HepG2 (cell line): ENCODE measurements around the gene SEM1. TPM values are rescaled to one million over a fixed set of nuclear protein-coding genes. Genes with fewer than 3 reads are reported as not detected.

Experiments used
- ATAC-seq: fragments of 200-7000 bp; cut with Tn5 transposase; 3 replicates; pipeline ENCODE4 v1.9.1; 2020; ENCODE audit warnings: mild to moderate bottlenecking, moderate library complexity
- BruUV-seq: library from RNA; stranded (reverse); fragments of 400-500 nt; replicated peaks from 2 replicates; lab custom pipeline; 2021; lab: Mats Ljungman, UMichigan
- CTCF ChIA-PET: fragments of 300-600 bp; formaldehyde crosslinking; extraction: SDS; loops from one replicate; lab custom pipeline; 2021; ENCODE audit warnings: low total read pairs, inconsistent platforms, low intra/inter-chr PET ratio; lab: Yijun Ruan, JAX
- POLR2A ChIA-PET: fragments of 350-600 bp; sonication (Branson Sonifier 250); formaldehyde crosslinking; loops from one replicate; lab custom pipeline; 2020; ENCODE audit warnings: antibody characterized with exemption, inconsistent platforms; lab: Yijun Ruan, JAX
- DNase-seq: peaks from one replicate; pipeline ENCODE4 v3.0.0-alpha.2; 2015; ENCODE audit warnings: low spot score
- FAIRE-seq: peaks from 3 replicates; lab custom pipeline; 2011; peaks lifted over from hg19 to GRCh38; lab: Jason Lieb, UNC
- H2AFZ ChIP-seq: one replicate; pipeline ENCODE4 v1.6.1; 2011; ENCODE audit warnings: low read length, inconsistent platforms
- H3K27ac ChIP-seq: fragments of 300-600 bp; 3 replicates; pipeline ENCODE4 v1.8.0; 2011; ENCODE audit warnings: mixed run types, mild to moderate bottlenecking, mixed read lengths, low read length, inconsistent platforms; ENCODE audit not compliant: insufficient read depth; ENCODE audit errors: extremely low read length
- H3K27me3 ChIP-seq, 2 experiments: fragments of 200-600 bp in 1 of 2; 2 replicates in 1 of 2; 3 replicates in 1 of 2; pipeline versions ENCODE4 v1.6.0 to v1.8.0; 2011; ENCODE audit warnings: low read length in 2 of 2, mild to moderate bottlenecking in 2 of 2, moderate library complexity in 2 of 2, inconsistent platforms in 1 of 2; ENCODE audit not compliant: insufficient read depth in 2 of 2, control insufficient read depth in 1 of 2
- H3K36me3 ChIP-seq, 2 experiments: fragments of 200-600 bp in 1 of 2; replicated peaks in 1 of 2; 2 replicates in 1 of 2; 3 replicates in 1 of 2; pipeline versions ENCODE4 v1.5.1 to v1.8.0; 2011; ENCODE audit warnings: low read length in 2 of 2, inconsistent platforms in 1 of 2; ENCODE audit not compliant: insufficient read depth in 2 of 2, control insufficient read depth in 1 of 2
- H3K4me1 ChIP-seq: 2 replicates; pipeline ENCODE4 v1.5.1; 2012; ENCODE audit warnings: low read length, inconsistent platforms; ENCODE audit not compliant: insufficient read depth
- H3K4me2 ChIP-seq: 2 replicates; pipeline ENCODE4 v1.6.0; 2011; ENCODE audit warnings: low read depth, low read length, inconsistent platforms
- H3K4me3 ChIP-seq, 3 experiments: fragments of 200-600 bp in 1 of 3; sonication (generic), shearing (Covaris generic) in 1 of 3; replicated peaks in 1 of 3; 2 replicates each; pipeline ENCODE4 v1.5.1; 2011 to 2016; ENCODE audit warnings: low read length in 3 of 3, inconsistent platforms in 2 of 3, low read depth in 2 of 3, mild to moderate bottlenecking in 2 of 3, control low read depth in 1 of 3, mixed read lengths in 1 of 3; ENCODE audit not compliant: insufficient read depth in 1 of 3
- H3K79me2 ChIP-seq: one replicate; pipeline ENCODE4 v1.6.1; 2011; ENCODE audit warnings: low read length, inconsistent platforms; ENCODE audit not compliant: insufficient read depth
- H3K9ac ChIP-seq: 2 replicates; pipeline ENCODE4 v1.6.0; 2011; ENCODE audit warnings: mild to moderate bottlenecking, low read depth, low read length, inconsistent platforms; ENCODE audit not compliant: insufficient read depth
- H3K9me3 ChIP-seq: 2 replicates; pipeline ENCODE4 v1.5.1; 2012; ENCODE audit warnings: mild to moderate bottlenecking, low read length
- H4K20me1 ChIP-seq: 2 replicates; pipeline ENCODE4 v1.6.0; 2011; ENCODE audit warnings: inconsistent platforms, mild to moderate bottlenecking, low read length, moderate library complexity; ENCODE audit not compliant: insufficient read depth
- ASH2L ChIP-seq: fragments of 300-600, 200-600 bp; sonication (generic); IDR thresholded peaks from 2 replicates; pipeline ENCODE4 v1.7.0; 2017; ENCODE audit warnings: low read depth, mild to moderate bottlenecking, moderate library complexity, mixed read lengths, low read length; ENCODE audit not compliant: insufficient read length
- CBX1 ChIP-seq: IDR thresholded peaks from one replicate; pipeline ENCODE4 v1.6.1; 2016; ENCODE audit warnings: antibody characterized with exemption, low read depth
- DDIT3 ChIP-seq: sonication (generic); formaldehyde crosslinking; IDR thresholded peaks from 2 replicates; pipeline ENCODE4 v1.4.0; 2020; ENCODE audit warnings: mild to moderate bottlenecking, missing genetic modification reagents
- GFI1 ChIP-seq: sonication (generic); formaldehyde crosslinking; IDR thresholded peaks from 2 replicates; pipeline ENCODE4 v1.5.0; 2020; ENCODE audit warnings: missing genetic modification reagents, mild to moderate bottlenecking, borderline replicate concordance
- HOXA5 ChIP-seq: sonication (generic); formaldehyde crosslinking; IDR thresholded peaks from 2 replicates; pipeline ENCODE4 v1.4.0; 2020; ENCODE audit warnings: missing genetic modification reagents
- LCORL ChIP-seq, 2 experiments: fragments of 450-650 bp in 1 of 2; sonication (generic) in 1 of 2; formaldehyde crosslinking in 1 of 2; IDR thresholded peaks; 2 replicates each; pipeline versions ENCODE4 v1.5.0 to v1.6.1; 2017 to 2020; ENCODE audit warnings: antibody characterized with exemption in 1 of 2, missing genetic modification reagents in 1 of 2
- MAZ ChIP-seq, 2 experiments: sonication (generic) in 1 of 2; formaldehyde crosslinking in 1 of 2; IDR thresholded peaks; 2 replicates each; pipeline versions ENCODE4 v1.5.0 to v1.6.1; 2012 to 2020; ENCODE audit warnings: low read depth in 2 of 2, mild to moderate bottlenecking in 2 of 2, borderline replicate concordance in 1 of 2, improper control_type of control experiment in 1 of 2, low read length in 1 of 2, missing genetic modification reagents in 1 of 2, moderate library complexity in 1 of 2
- NFYB ChIP-seq: sonication (generic); formaldehyde crosslinking; IDR thresholded peaks from 2 replicates; pipeline ENCODE4 v1.4.0; 2020; ENCODE audit warnings: missing genetic modification reagents
- NONO ChIP-seq, 2 experiments: fragments of 450-650 bp in 1 of 2; sonication (generic) in 1 of 2; formaldehyde crosslinking in 1 of 2; IDR thresholded peaks in 1 of 2; conservative IDR thresholded peaks in 1 of 2; 2 replicates each; pipeline versions ENCODE4 v1.6.1 to v1.8.0; 2017 to 2022; ENCODE audit warnings: mild to moderate bottlenecking in 1 of 2, missing genetic modification reagents in 1 of 2, moderate library complexity in 1 of 2
- NR2F2 ChIP-seq: IDR thresholded peaks from 2 replicates; pipeline ENCODE4 v1.6.1; 2012; ENCODE audit warnings: low read depth, inconsistent platforms, borderline replicate concordance
- U2AF1 ChIP-seq: fragments of 200-400 bp; formaldehyde crosslinking; optimal IDR thresholded peaks from 2 replicates; pipeline ENCODE3; 2017; ENCODE audit warnings: mild to moderate bottlenecking, low read depth, low read length
- YEATS2 ChIP-seq: sonication (generic); formaldehyde crosslinking; IDR thresholded peaks from 2 replicates; pipeline ENCODE4 v1.4.0; 2020; ENCODE audit warnings: missing genetic modification reagents, borderline replicate concordance
- YEATS4 ChIP-seq: sonication (generic); formaldehyde crosslinking; IDR thresholded peaks from 2 replicates; pipeline ENCODE4 v1.4.0; 2020; ENCODE audit warnings: missing genetic modification reagents, borderline replicate concordance
- ZNF326 ChIP-seq: sonication (generic); formaldehyde crosslinking; IDR thresholded peaks from 2 replicates; pipeline ENCODE4 v1.4.0; 2020; ENCODE audit warnings: missing genetic modification reagents, borderline replicate concordance
- ZNF557 ChIP-seq: sonication (generic); formaldehyde crosslinking; IDR thresholded peaks from 2 replicates; pipeline ENCODE4 v1.4.0; 2020; ENCODE audit warnings: missing genetic modification reagents
- ZNF646 ChIP-seq: sonication (generic); formaldehyde crosslinking; IDR thresholded peaks from 2 replicates; pipeline ENCODE4 v1.9.0; 2021; ENCODE audit warnings: mild to moderate bottlenecking, missing genetic modification reagents
- ZNF660 ChIP-seq: sonication (generic); formaldehyde crosslinking; IDR thresholded peaks from 2 replicates; pipeline ENCODE4 v1.5.1; 2020; ENCODE audit warnings: mild to moderate bottlenecking, low read depth, missing genetic modification reagents, borderline replicate concordance
- ZNF7 ChIP-seq: IDR thresholded peaks from 2 replicates; pipeline ENCODE4 v1.6.1; 2016; ENCODE audit warnings: missing biosample characterization, missing genetic modification reagents
- WGBS: methylation state at CpG from one replicate; pipeline ENCODE4 v1.1.6; 2017; ENCODE audit warnings: low lambda C conversion rate; 5-methylcytosine and 5-hydroxymethylcytosine counted together
- in situ Hi-C: cut with HindIII; loops from 2 replicates; pipeline ENCODE4 v1.10.0; 2017; ENCODE audit warnings: low pct_unique_long_range_greater_than_20kb; ENCODE audit not compliant: extremely low pct_ligation_motif_present
- intact Hi-C: fragments of 100-400 bp; cut with micrococcal nuclease; formaldehyde crosslinking; loops from one replicate; pipeline ENCODE4 v1.10.0; 2022; ENCODE audit not compliant: unreplicated experiment
- polyA plus RNA-seq, 8 experiments: library from polyadenylated mRNA; depleted of rRNA in 3 of 8; stranded (reverse) in 7 of 8; unstranded in 1 of 8; fragments of >200 nt; fragmentation: Illumina TruSeq in 4 of 8; extraction: Trizol in 4 of 8; gene quantifications; 2 replicates each; pipeline versions ENCODE4 v1.2.1 to v1.2.3, GENCODE V29; 2011 to 2016; ENCODE audit warnings: low read depth in 4 of 8, missing spikeins in 1 of 8, mixed read lengths in 1 of 8; ENCODE audit not compliant: insufficient read depth in 1 of 8
- total RNA-seq, 5 experiments: library from RNA; depleted of rRNA; stranded (reverse); fragments of >200 nt; fragmentation: Illumina TruSeq; extraction: Trizol; gene quantifications; 2 replicates each; pipeline ENCODE4 v1.2.3, GENCODE V29; 2016; ENCODE audit warnings: low read depth in 1 of 5

SEM1 gene
- total and polyA plus RNA-seq, 2 of the 13 experiments (the other 11 are each of a cell fraction or from before 2014, with no cell fraction given), result 40.7 to 174 TPM

- TF ChIP-seq YEATS4 (no peak), ZNF660 (CRISPR knock-in tag) (no peak), LCORL (IDR thresholded peaks at IDR 0.05) (no peak), LCORL (CRISPR knock-in tag; IDR thresholded peaks at IDR 0.05) (0 out of 2 replicates have a peak, but pooled peaks have one; percentile 25), ZNF7 (CRISPR knock-in tag) (0 out of 2 replicates have a peak, but pooled peaks have one; percentile 10), CBX1 (no peak), GFI1 (CRISPR knock-in tag) (0 out of 2 replicates have a peak, but pooled peaks have one; percentile 53), NONO (IDR thresholded peaks at IDR 0.05) (no peak), NONO (CRISPR knock-in tag; conservative IDR thresholded peaks at IDR 0.05) (no peak), DDIT3 (CRISPR knock-in tag) (no peak), ZNF557 (no peak), HOXA5 (CRISPR knock-in tag) (no peak)
These were observed 8.4 kb downstream of the SEM1 start (continued) for GRCh38 chr7:96701258-96701657.

GRCh38 chr7:96700516-96700915, 9.1 kb downstream of the SEM1 start:
- Histone ChIP-seq H3K27ac (peak overlapping the region; percentile 62), H3K79me2 (peaks cover 99% of the 10 kb centered on the region), H3K36me3 (peaks cover 0 to 5% of the 10 kb centered on the region in 2 experiments; a peak in 3 of 5 replicates), H3K27me3 (no peaks in the 10 kb centered on the region), H3K4me3 (no peak overlapping the region), H2AFZ (no peak overlapping the region), H3K9me3 (no peaks in the 10 kb centered on the region), H3K4me1 (peaks cover 73% of the 10 kb centered on the region), H4K20me1 (peaks cover 5% of the 10 kb centered on the region; the same call in 1 of the 2 replicates), H3K4me2 (peak overlapping the region; percentile 40), H3K9ac (no peak overlapping the region)
- FAIRE-seq (no peak), DNase-seq (no peak), ATAC-seq (no peak)
- CTCF ChIA-PET, result no interaction called here
- POLR2A ChIA-PET, result no interaction called here
- in situ Hi-C loops (no loop called here), intact Hi-C loops (loop anchor here (2.0 to 10.0 kb wide), 2 partner anchors 104 to 286 kb away; no protein-coding TSS in a partner anchor)
- BruUV-seq, result no TSS peak
- 100% methylated on average over 2 of the region's 2 CpGs for WGBS
- TF ChIP-seq ASH2L, result no peak
- TF ChIP-seq ZNF646 (CRISPR knock-in tag), result no peak
- TF ChIP-seq NR2F2, result no peak
- no peak for TF ChIP-seq MAZ (IDR thresholded peaks at IDR 0.05; ENCODE audit: borderline replicate concordance, low read depth, low read length)
- TF ChIP-seq MAZ (CRISPR knock-in tag; IDR thresholded peaks at IDR 0.05; ENCODE audit: low read depth), result no peak
- no peak for TF ChIP-seq NFYB (CRISPR knock-in tag)
- TF ChIP-seq ZNF326 (CRISPR knock-in tag), result no peak
- TF ChIP-seq YEATS2 (CRISPR knock-in tag), result no peak
- TF ChIP-seq U2AF1, result no peak
